H4 (cell line): ENCODE measurements around the gene DIAPH3. TPM values are rescaled to one million over a fixed set of nuclear protein-coding genes. Genes with fewer than 3 reads are reported as not detected.

Source experiments
- DNase-seq: peaks from one replicate; pipeline ENCODE4 v3.0.0-alpha.2; 2015; ENCODE audit warnings: low spot score
- total RNA-seq: library from RNA; depleted of rRNA; stranded (reverse); fragments of >200 nt; shearing (Covaris generic); gene quantifications from 2 replicates; pipeline ENCODE4 v1.2.3, GENCODE V29; 2014

The DIAPH3 gene
- total RNA-seq, 1 experiment from 2014 or later = 6.7 TPM

DNA sequence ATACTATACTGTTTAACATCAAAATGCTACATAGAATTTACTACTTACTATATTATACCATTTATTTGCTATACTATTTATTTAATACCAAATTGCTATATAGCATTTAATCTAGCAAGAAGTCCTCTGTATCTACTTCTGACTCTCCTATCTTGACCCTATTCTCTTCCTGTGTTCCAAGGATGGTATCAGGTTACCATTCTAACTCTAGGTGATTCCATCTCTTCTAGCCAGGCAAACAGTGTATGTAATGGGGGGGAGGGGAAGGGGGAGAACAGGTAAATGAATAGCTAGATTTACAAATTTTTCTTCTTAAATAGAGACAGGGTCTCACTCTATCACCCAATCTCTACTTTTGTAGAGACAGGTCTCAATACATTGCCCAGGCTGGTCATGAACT, 200.3 kb downstream of the DIAPH3 start:
- DNase-seq = no peak

DNA sequence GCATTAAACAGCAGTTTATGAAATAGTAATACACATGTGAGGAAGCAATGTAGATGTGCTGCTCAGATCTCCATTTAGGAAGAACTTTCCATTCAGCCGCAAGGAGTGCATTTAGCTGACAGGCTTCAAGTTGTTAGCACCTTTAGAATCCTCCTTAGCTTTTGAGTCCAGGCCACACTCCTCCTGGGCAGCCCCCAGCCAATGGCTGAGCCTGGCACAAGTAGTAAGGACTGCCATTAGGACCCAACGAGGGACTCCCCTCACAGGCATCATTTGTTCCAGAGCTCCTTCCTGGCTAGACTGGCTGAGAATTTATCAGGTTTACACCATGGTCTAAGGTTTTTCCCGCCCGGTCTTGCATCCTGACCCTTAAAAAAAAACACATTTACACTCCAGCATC, 201.4 kb downstream of the DIAPH3 start:
- no peak for DNase-seq

DNA sequence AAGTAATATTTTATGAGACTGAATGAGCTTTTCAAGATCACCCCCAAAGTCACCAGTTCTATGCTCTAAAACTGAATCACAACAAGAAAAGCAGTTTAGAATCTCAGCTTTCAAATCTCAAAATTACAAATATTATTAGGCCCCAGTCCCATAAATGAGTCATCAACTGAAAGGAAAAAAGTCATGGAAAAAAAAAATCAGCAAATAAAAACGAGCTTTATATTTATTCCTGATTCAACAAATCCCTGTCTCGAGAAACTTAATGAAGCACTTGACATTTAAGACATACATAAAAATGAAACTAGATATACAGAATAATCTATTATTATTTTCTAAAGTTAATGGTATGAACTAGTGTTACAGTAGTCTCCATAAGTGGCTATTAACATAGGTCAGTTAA, 203.0 kb downstream of the DIAPH3 start:
- DNase-seq = no peak

DNA sequence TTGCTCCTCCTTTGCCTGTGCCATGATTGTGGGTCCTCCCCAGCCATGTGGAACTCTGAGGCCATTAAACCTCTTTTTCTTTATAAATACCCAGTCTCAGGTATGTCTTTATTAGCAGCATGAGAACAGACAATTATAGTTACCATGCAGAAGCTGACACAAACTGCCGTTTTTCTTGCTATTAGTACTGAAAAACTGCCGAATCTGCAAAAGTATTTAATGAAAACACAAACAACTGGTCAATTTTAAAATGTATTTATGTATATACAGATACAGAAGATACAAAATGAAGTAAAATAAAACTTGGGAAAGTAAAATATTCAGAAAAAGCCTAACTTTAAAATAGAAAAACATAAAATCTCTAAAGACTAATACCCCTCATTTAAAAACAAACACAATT, 206.3 kb downstream of the DIAPH3 start:
- DNase-seq = no peak

- DNase-seq = no peak
Observed at GRCh38 chr13:59954601-59955000, 209.1 kb downstream of the DIAPH3 start.

DNA sequence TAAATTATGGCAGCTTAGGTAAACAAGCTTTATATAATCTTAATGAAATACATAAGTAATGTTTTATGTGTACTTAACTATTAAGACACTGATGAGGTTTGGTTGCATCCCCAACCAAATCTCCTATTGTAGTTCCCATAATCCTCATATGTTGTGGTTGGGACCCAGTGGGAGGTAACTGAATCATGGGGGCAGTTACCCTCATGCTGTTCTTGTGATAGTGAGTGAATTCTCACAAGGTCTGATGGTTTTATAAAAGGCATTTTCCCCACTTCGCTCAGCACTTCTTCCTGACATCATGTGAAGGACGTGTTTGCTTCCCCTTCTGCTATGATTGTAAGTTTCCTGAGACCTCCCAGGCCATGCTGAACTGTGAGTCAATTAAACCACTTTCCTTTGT, 212.7 kb downstream of the DIAPH3 start:
- no peak for DNase-seq

DNA sequence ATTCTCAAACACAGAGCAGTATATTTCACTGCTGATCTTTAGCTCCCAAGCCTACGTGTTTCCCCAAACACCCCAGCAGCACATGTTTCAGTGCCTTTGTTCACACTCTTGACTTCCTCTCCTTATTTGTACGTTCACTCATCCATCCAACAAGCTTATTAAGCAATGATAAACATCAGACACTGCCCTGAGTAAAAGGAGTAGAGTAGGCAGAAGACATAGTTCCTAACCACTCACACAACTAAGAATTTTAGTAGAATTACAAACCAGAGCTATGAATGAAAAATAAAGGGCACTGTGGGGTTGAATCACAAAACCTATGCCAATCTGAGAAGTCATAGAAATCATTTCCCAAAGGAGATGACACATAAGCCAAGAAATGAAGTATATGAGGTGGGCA, 213.5 kb downstream of the DIAPH3 start:
- no peak for DNase-seq

DNA sequence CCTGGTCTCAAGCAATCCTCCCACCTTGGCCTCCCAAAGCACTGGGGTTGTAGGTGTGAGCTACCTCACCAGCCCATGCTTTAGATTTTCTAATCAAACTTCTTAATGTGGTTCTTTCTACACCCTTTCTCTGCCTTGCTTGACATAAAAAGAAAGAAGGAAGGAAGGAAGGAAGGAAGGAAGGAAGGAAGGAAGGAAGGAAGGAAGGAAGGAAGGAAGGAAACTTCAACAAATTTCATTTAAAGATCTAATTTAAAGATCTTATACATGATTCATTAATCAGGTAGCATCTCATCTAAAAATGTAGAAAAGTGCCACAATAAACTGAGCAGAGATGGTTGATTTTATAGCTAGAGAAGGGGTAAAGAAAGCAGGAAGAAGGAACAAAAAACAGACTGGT, 215.0 kb downstream of the DIAPH3 start:
- DNase-seq = no peak

GRCh38 chr13:59946944-59947343, 216.8 kb downstream of the DIAPH3 start:
- no peak for DNase-seq

- no peak for DNase-seq
Observed at GRCh38 chr13:59931621-59932020, 232.1 kb downstream of the DIAPH3 start.

DNA sequence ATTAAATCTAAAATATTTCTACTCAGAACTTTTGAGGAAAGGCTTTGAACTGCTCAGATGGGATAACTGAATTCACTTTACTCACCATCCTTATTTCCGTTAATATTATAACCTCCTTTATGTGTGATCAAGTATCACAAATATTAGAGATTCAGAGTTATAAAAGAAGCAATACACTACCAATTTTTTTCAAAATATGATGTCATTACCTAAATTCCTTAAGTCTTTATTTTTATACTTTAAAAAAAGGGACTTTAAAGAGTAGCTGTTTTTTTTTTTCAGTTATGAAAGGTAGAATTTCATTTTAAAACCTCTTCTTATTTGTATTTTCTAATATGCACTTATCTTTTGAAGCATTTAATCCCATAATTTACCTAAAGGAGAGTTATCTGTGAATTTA, 239.5 kb downstream of the DIAPH3 start:
- DNase-seq = no peak

- no peak for DNase-seq
Observed at GRCh38 chr13:59915252-59915651, 248.5 kb downstream of the DIAPH3 start.

GRCh38 chr13:59914556-59914955, 249.2 kb downstream of the DIAPH3 start:
- DNase-seq = no peak

DNA sequence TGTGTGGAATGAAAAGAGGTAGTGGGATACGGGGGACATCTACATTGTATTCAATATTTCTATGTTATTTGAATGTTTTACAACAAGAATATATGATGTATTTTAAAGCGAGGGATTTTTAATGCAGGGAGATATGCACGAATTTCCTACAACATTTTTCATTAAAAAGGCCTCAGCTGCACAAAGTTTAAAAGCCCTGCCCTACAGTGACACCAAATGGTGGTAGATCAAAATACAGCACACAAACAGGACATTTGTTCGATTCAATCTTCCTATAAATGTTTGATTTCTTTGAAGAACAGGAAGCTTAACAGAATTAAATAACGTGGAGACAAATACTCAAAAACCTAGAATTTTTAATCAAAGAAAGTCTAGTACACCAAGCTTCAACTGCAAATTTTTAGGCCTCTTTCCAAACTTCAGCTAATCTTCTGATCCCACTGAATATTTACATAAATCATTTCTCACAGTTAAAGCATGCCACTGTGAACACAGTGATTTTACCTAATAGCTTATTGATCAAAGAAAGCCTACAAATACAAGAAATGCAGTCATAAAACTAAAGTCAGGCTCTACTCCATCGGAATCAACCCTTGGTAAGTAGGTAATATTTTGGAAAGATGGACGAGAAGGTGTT, 257.2 kb downstream of the DIAPH3 start:
- DNase-seq = no peak

- DNase-seq = no peak
Observed at GRCh38 chr13:59901191-59901590, 262.5 kb downstream of the DIAPH3 start.

- DNase-seq = no peak
Observed at GRCh38 chr13:59898066-59898465, 265.7 kb downstream of the DIAPH3 start.

- no peak for DNase-seq
Observed at GRCh38 chr13:59893266-59893665, 270.5 kb downstream of the DIAPH3 start.

DNA sequence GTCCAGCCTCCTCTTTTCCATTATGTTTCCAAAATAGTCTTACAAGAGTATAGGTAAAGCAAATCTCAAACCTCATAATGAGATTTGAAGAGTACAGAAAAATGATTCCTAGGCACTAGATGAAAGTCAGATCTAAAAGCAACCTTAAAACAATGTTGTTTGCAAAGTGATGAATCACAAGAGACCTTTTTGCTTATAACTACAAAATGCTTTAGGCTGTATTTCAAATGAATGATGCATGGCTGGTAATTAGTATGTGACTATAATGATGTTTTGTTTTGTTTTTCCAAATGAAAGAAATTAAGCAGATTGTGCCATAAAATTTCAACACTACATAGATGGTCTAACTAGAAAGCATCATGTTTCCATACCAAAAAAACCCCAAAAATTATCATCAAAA, 272.7 kb downstream of the DIAPH3 start:
- no peak for DNase-seq

GRCh38 chr13:59890054-59890453, 273.7 kb downstream of the DIAPH3 start:
- no peak for DNase-seq

- no peak for DNase-seq
Observed at GRCh38 chr13:59888408-59888807, 275.3 kb downstream of the DIAPH3 start.

DNA sequence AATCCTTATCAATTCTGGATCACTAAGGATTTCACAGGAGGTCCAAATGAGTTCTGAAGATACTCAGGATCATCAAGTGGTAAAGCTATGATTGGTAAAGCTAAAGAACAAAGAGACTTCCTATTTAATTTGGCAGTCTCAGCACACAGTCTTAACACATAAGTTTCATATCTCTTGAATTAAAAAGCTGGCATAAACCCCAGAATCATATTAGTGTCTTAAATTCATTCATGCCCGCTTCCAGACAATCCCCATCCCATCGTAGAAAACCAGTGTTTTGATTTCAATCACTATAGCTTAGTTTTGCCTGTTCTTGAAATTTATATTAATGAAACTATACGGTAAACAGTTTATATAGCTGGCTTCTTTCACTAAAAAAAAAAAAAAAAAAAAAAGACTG, 278.7 kb downstream of the DIAPH3 start:
- DNase-seq = no peak

DNA sequence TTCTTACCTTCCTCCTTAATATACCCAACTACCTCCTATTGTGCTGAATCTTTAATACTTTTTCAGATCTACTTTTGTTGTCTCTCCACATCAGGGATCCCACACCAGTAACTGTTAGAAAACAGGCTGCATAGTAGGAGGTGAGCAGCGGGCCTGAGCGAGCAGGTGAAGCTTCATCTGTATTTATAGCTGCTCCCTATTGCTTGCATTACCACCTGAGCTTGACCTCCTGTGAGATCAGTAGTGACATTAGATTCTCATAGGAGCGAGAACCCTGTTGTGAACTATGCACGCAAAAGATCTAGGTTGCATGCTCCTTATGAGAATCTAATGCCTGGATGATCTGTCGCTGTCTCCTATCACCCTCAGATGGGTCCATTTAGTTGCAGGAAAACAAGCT, 279.8 kb downstream of the DIAPH3 start:
- no peak for DNase-seq

DNA sequence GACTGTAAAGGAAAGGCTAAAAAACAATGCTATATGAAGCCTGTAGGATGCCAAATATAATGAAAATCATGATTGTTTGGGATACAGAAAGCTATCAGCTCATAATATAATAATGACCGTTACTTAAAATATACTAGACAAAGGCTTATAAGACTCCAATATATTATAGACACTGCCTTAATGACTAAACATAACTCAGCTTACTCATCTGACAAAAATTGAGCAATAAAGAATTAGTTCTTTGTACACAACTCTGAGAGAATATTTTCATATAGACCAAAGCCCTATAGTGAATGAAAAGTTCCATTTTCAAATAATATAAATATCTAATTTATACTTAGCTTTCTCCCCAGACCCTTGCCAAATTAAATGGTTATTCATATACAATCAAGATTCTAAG, 283.3 kb downstream of the DIAPH3 start:
- no peak for DNase-seq

- no peak for DNase-seq
Observed at GRCh38 chr13:59879281-59879680, 284.4 kb downstream of the DIAPH3 start.

GRCh38 chr13:59877933-59878332, 285.8 kb downstream of the DIAPH3 start:
- no peak for DNase-seq
